HG03135 (cell line): ENCODE measurements around the gene ECT2.
"Not testable (repeated sequence)": the region's sequence is repeated elsewhere in the genome, so short reads cannot be mapped to it uniquely, and the experiment has no call there.

Experiments used
- ATAC-seq: cut with Tn5 transposase; IDR thresholded peaks from one replicate; pipeline ENCODE4 v1.9.1; 2021; ENCODE audit warnings: mild to moderate bottlenecking, moderate library complexity; ENCODE audit not compliant: unreplicated experiment

ECT2 gene

GRCh38 chr3:172726380-172726779 lies 24.1 kb upstream of the ECT2 start:
- no peak for ATAC-seq

- ATAC-seq = no peak
Observed at GRCh38 chr3:172735014-172735413, 15.5 kb upstream of the ECT2 start.

GRCh38 chr3:172739462-172739861 lies 11.1 kb upstream of the ECT2 start:
- ATAC-seq = no peak

- ATAC-seq = no peak
Observed at GRCh38 chr3:172746475-172746874, 4.1 kb upstream of the ECT2 start.

DNA sequence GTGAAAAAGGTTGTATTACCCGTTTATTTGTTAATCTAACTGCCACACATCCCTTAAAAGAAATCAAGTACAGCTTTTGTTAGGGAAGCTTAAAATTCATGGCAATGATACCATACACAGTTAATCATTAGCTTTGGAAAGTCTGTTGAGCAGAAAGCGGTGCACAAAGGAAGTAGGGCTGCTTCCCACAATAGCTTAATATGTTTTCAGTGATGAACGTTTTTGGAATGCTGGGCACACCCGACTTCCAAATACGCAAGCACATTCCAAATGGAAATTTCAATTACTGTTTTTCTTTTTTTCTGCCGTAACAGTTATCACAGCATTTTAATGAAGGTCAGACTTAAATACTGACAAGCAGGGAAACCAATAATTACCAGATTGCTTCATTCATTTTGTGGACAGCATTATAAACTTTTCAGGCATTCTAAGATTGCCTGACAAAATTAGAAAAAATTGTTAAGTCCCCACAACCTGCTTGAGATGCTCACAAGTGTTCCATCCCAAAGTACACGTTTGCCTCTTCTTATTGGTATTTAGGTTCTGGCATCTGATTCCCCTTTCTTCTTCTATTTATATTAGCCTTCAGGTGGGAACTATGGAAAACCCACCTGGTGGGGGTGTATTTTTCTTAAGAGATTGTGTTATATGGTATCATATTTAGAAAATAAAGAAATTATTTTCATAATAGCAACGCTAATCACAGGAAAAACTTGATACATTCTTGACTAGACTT lies 1.1 kb upstream of the ECT2 start:
- no peak for ATAC-seq

- no peak for ATAC-seq
Observed at GRCh38 chr3:172750069-172750367, 508 bp upstream of the ECT2 start.

GRCh38 chr3:172751175-172751704 lies 714 bp downstream of the ECT2 start:
- peak; percentile 18 for ATAC-seq

DNA sequence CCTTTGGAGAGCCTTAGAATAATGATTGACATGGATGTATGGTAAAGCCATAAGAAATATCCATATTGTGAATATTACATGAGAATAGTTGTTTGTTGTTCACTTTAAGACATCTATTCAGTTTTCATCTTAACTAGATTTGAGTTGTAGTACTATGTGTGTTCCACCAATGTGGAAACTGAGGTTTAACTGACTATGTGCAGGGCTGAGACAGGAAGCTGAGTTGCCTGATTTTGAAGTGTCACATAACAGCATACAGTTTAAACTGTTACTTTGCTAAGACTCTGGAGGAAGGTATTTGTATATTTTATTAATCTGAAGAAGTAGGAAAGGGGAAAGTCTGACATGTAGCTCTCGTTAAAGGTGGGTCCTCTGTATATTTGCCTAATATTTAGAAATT lies 2.1 kb downstream of the ECT2 start:
- no peak for ATAC-seq

DNA sequence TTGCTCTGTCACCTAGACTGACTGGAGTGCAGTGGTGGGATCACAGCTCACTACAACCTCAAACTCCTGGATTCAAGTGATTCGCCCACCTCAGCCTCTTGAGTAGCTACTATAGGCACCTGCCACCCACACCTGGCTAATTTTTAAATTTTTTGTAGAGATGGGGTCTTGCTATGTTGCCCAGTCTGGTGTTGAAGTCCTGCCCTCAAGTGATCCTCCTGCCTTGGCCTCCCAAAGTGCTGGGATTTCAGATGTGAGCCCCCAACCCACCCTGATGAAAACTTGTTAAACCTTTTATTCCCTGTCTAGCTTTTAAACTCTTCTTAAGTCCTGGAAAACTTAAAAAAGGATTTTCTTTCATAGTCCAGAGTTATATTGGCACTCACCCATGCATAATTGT lies 2.6 kb downstream of the ECT2 start:
- no peak for ATAC-seq

- not testable (repeated sequence) for ATAC-seq
Observed at GRCh38 chr3:172760416-172760815, 9.9 kb downstream of the ECT2 start.

GRCh38 chr3:172766241-172766640 lies 15.7 kb downstream of the ECT2 start:
- no peak for ATAC-seq

- ATAC-seq = no peak
Observed at GRCh38 chr3:172766718-172767405, 16.3 kb downstream of the ECT2 start.

- ATAC-seq = no peak
Observed at GRCh38 chr3:172770382-172770781, 19.9 kb downstream of the ECT2 start.

- no peak for ATAC-seq
Observed at GRCh38 chr3:172771672-172772071, 21.1 kb downstream of the ECT2 start.

DNA sequence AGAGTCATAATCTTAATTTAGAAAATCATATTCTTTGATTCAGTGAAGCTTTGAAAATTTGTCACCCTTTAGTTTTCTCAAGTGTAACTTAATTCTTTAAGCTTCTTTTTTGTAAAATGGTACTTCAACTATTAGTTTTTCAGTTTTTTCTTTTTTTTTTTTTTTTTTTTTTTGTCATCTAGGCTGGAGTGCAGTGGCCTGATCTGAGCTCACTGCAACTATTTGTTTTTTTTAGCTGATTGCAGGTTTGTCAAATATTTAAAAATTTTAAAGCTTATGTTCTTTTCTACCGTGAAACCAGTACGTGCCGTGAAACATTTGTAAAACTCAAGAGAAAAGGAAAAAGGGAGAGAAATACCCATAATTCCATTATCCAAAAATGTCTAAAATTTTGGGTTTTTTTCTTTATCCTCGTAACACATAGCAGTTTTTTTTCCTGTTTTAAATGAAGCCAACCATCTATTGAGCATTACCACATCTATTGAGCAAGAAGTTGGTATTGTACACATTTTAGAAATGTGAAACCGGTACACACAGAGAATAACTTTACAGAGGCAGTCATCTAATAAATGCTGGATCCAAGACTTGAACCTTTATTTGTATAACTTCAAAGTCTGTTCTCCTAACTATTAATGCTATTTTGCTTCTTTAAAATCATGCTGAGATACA lies 25.7 kb downstream of the ECT2 start:
- no peak for ATAC-seq

DNA sequence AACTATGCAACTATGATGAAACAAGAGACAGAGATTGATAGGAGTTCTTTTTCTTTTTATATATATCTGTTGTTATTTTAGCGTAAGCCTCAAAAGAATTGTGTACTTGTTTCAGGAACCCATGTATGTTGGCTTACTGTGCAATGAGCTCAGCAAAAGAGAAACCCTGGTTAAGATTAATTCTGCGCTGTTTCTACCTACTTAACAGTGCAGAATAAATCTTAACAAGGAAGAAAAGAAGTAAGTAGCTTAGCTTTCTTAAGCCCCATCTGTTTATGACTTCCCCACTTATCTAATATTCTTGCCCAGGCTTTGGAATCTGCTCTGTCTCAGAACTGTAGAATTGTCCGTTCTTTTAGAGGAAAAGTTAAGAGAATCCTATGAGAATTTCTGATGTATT lies 27.4 kb downstream of the ECT2 start:
- ATAC-seq = no peak

DNA sequence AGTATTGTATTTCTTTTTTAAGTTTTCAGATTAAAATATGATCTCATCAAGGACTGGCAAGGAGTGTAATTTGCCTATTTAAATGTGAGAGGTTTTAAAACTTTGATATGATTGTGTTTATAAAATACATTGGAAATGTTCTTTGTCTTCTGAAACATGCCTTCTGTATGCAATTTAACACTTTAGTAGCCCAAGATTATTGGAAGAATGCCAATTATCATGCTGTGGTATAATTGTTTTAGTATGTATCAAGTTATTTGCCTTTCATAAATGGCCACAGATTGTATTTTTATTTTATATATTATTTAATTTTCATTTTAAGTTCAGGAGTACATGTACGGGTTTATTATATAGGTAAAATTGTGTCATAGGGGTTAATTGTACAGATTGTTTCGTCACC lies 31.7 kb downstream of the ECT2 start:
- ATAC-seq = no peak

DNA sequence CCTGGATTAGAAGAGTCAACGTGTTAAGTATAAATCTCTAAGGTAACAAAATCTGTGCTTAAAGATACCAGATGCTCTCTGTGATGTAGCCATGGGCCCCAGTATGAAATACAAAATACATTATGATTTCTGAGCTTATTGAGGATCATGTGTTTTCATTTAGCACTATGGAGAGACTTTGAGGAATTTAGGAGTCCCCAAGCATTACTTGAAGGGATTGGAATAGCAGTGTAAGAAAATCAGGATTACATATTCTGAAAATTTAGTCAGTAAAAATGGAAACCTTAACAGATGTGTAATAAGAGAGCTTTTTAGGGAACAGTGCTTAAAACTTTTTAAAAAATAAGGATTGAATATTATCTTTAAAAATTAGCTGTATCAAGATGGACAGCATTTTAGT lies 35.5 kb downstream of the ECT2 start:
- ATAC-seq = no peak

DNA sequence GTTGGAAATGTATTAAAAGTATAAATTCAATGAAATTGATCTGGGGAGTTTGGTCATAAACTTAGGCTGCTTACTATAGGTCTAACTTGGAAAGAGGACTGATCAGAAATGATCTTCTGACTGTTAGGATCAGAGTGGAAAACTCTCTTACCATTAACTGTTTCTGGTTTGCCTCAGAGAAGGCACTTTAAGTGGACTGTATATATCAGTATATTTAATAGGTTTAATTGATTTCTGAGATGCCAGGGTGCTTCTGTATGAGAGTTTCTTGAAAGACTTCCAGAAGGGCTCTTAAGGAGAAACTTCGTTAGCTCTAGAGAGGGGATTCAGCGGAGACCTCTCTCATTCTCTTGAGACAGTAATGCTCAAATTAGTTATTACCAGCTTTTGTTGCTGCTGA lies 36.5 kb downstream of the ECT2 start:
- no peak for ATAC-seq

DNA sequence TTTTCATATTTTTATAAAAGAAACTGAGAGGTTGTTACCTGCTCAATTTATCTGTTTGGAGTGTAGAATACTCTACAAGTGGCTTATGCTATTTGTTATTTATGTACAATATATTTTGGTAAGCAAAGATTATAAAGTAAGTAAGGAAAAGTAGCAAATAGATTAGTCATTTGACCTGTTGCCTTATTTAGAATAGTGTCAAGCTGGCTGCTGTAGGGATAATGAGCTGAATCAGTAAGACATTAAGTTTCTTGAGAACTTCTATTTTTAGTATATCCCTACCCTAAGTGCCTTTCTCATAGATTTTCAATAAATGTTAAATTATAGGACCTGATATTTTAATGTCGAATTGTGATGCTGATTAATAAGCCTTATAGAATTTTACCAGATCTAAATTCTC lies 37.2 kb downstream of the ECT2 start:
- ATAC-seq = no peak

- ATAC-seq = no peak
Observed at GRCh38 chr3:172799246-172799645, 48.7 kb downstream of the ECT2 start.

DNA sequence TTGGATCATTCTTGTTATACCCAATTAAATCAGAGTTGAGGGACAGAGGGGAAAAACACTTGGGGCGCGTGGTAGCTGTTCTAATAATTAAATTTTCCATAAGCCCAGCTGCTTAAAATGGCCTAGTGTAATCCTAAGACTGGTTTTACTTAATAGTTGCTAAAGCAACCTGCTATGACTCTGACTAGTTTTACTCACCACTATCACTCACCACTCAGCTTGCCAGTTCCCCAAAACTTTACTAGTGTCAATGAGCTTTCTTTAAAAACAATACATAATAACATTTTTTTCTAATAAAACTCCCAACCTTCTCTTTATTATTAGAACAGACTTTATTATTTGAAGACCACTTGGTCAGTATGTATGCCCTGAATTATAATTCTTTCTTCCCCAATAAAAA lies 49.6 kb downstream of the ECT2 start:
- ATAC-seq = no peak
